ENCODE measurements around the gene INPP1. TPM values are rescaled to one million over a fixed set of nuclear protein-coding genes. Genes with fewer than 3 reads are reported as not detected.
A peak's percentile ranks its signal among the peaks of the same experiment; 100 is the strongest.

INPP1 gene
- total RNA-seq, 1 donor from 2014 or later: 14.2 TPM

GRCh38 chr2:190405995-190406394, 62.6 kb downstream of the INPP1 start:
- no peak overlapping the region for H3K4me3 Mint-ChIP-seq (ENCODE audit: unreplicated experiment)
- DNase-seq (ENCODE audit: low spot score): no peak
- TF ChIP-seq CTCF (IDR thresholded peaks at IDR 0.05): no peak
- H3K9me3 Mint-ChIP-seq (ENCODE audit: low read depth): no peaks in the 10 kb centered on the region
- peaks cover 4% of the 10 kb centered on the region for H3K4me1 Mint-ChIP-seq (ENCODE audit: low read depth)
- H3K27me3 Mint-ChIP-seq (ENCODE audit: low read depth): no peaks in the 10 kb centered on the region
- H3K36me3 Mint-ChIP-seq (ENCODE audit: low read depth): no peaks in the 10 kb centered on the region
- H3K27ac Mint-ChIP-seq (ENCODE audit: unreplicated experiment): no peak overlapping the region

- no peak for TF ChIP-seq CTCF (IDR thresholded peaks at IDR 0.05)
- no peaks in the 10 kb centered on the region for H3K36me3 Mint-ChIP-seq (ENCODE audit: low read depth)
- H3K27ac Mint-ChIP-seq (ENCODE audit: unreplicated experiment): no peak overlapping the region
- H3K4me1 Mint-ChIP-seq (ENCODE audit: low read depth): peaks cover 4% of the 10 kb centered on the region
- H3K27me3 Mint-ChIP-seq (ENCODE audit: low read depth): no peaks in the 10 kb centered on the region
- DNase-seq (ENCODE audit: low spot score): no peak
- no peak overlapping the region for H3K4me3 Mint-ChIP-seq (ENCODE audit: unreplicated experiment)
- H3K9me3 Mint-ChIP-seq (ENCODE audit: low read depth): no peaks in the 10 kb centered on the region
Observed at GRCh38 chr2:190406805-190407204, 63.4 kb downstream of the INPP1 start.

- TF ChIP-seq CTCF (IDR thresholded peaks at IDR 0.05): no peak
- Mint-ChIP-seq H3K27me3 (ENCODE audit: low read depth) (no peaks in the 10 kb centered on the region), H3K4me3 (ENCODE audit: unreplicated experiment) (peak overlapping the region; percentile 44), H3K27ac (ENCODE audit: unreplicated experiment) (no peak overlapping the region), H3K36me3 (ENCODE audit: low read depth) (no peaks in the 10 kb centered on the region), H3K4me1 (ENCODE audit: low read depth) (peaks cover 4% of the 10 kb centered on the region), H3K9me3 (ENCODE audit: low read depth) (no peaks in the 10 kb centered on the region)
- no peak for DNase-seq (ENCODE audit: low spot score)
Observed at GRCh38 chr2:190407246-190407661, 63.9 kb downstream of the INPP1 start.

- peaks cover 4% of the 10 kb centered on the region for H3K4me1 Mint-ChIP-seq (ENCODE audit: low read depth)
- no peaks in the 10 kb centered on the region for H3K27me3 Mint-ChIP-seq (ENCODE audit: low read depth)
- peak within 1 kb of the TSS; percentile 63 for H3K4me3 Mint-ChIP-seq (ENCODE audit: unreplicated experiment)
- TF ChIP-seq CTCF (IDR thresholded peaks at IDR 0.05): no peak
- no peaks in the 10 kb centered on the region for H3K9me3 Mint-ChIP-seq (ENCODE audit: low read depth)
- no peak within 1 kb of the TSS for H3K27ac Mint-ChIP-seq (ENCODE audit: unreplicated experiment)
- DNase-seq (ENCODE audit: low spot score): no peak
- H3K36me3 Mint-ChIP-seq (ENCODE audit: low read depth): no peaks in the 10 kb centered on the region
Observed at GRCh38 chr2:190407662-190408537, 64.5 kb downstream of the INPP1 start, which contains the start of gene MFSD6. MFSD6 (plus strand) TSS chr2:190408355; CDS start chr2:190436030, 27,675 bp downstream.

GRCh38 chr2:190408538-190409271, 65.3 kb downstream of the INPP1 start:
- no peak for DNase-seq (ENCODE audit: low spot score)
- peak overlapping the region; percentile 63 for H3K4me3 Mint-ChIP-seq (ENCODE audit: unreplicated experiment)
- H3K27ac Mint-ChIP-seq (ENCODE audit: unreplicated experiment): no peak overlapping the region
- H3K9me3 Mint-ChIP-seq (ENCODE audit: low read depth): no peaks in the 10 kb centered on the region
- H3K27me3 Mint-ChIP-seq (ENCODE audit: low read depth): no peaks in the 10 kb centered on the region
- H3K36me3 Mint-ChIP-seq (ENCODE audit: low read depth): no peaks in the 10 kb centered on the region
- H3K4me1 Mint-ChIP-seq (ENCODE audit: low read depth): peaks cover 4% of the 10 kb centered on the region
- peak; percentile 7 for TF ChIP-seq CTCF (IDR thresholded peaks at IDR 0.05)

Measured in chondrocyte (in vitro differentiated cells).